GM12864 (cell line): Measurements from ENCODE around the gene COL25A1.

Source experiments
- DNase-seq: peaks from one replicate; pipeline ENCODE4 v3.0.0-alpha.2; 2011; ENCODE audit warnings: low read depth
- H3K4me3 ChIP-seq: 2 replicates; pipeline ENCODE4 v1.5.1; 2011; ENCODE audit warnings: mild to moderate bottlenecking, low read depth, low read length, control low read depth
- CTCF ChIP-seq: IDR thresholded peaks from 2 replicates; pipeline ENCODE4 v1.5.1; 2011; ENCODE audit warnings: low read depth, mild to moderate bottlenecking, moderate library complexity, low read length, control low read depth, inconsistent platforms; ENCODE audit errors: missing control alignments

Gene COL25A1

GRCh38 chr4:108950158-108950915, 352.1 kb downstream of the COL25A1 start:
- no peak for DNase-seq
- H3K4me3 ChIP-seq: no peak overlapping the region
- no peak for TF ChIP-seq CTCF

- no peak for DNase-seq
- no peak overlapping the region for H3K4me3 ChIP-seq
- no peak for TF ChIP-seq CTCF
Observed at GRCh38 chr4:108947526-108947925, 354.9 kb downstream of the COL25A1 start.

- no peak for TF ChIP-seq CTCF
- no peak for DNase-seq
- no peak overlapping the region for H3K4me3 ChIP-seq
Observed at GRCh38 chr4:108946237-108946636, 356.2 kb downstream of the COL25A1 start.

- H3K4me3 ChIP-seq: no peak overlapping the region
- TF ChIP-seq CTCF: no peak
- DNase-seq: no peak
Observed at GRCh38 chr4:108943976-108944591, 358.4 kb downstream of the COL25A1 start.

GRCh38 chr4:108943371-108943770, 359.1 kb downstream of the COL25A1 start:
- no peak overlapping the region for H3K4me3 ChIP-seq
- no peak for DNase-seq
- no peak for TF ChIP-seq CTCF

- DNase-seq: no peak
- no peak for TF ChIP-seq CTCF
- no peak overlapping the region for H3K4me3 ChIP-seq
Observed at GRCh38 chr4:108941904-108942430, 360.5 kb downstream of the COL25A1 start.

GRCh38 chr4:108940634-108941033, 361.8 kb downstream of the COL25A1 start:
- DNase-seq: no peak
- no peak overlapping the region for H3K4me3 ChIP-seq
- no peak for TF ChIP-seq CTCF
